Fibroblast of lung (primary cell): Measurements from ENCODE around the gene ATG101. TPM values are rescaled to one million over a fixed set of nuclear protein-coding genes. Genes with fewer than 3 reads are reported as not detected.

Experiments used
- DNase-seq, 2 donors: peaks; one replicate each; pipeline versions ENCODE4 v3.0.0 to v3.0.0-alpha.2; 2010; ENCODE audit warnings: low read depth in 2 of 2
- H2AFZ ChIP-seq: 2 replicates; pipeline ENCODE4 v1.5.1; 2012; ENCODE audit warnings: low read length, control low read depth, inconsistent platforms
- H3K27ac ChIP-seq: 2 replicates; pipeline ENCODE4 v1.5.1; 2011; ENCODE audit warnings: low read length, control low read depth; ENCODE audit not compliant: insufficient read depth
- H3K27me3 ChIP-seq: 2 replicates; pipeline ENCODE4 v1.5.1; 2011; ENCODE audit warnings: mild to moderate bottlenecking, low read length; ENCODE audit not compliant: control insufficient read depth, insufficient read depth
- H3K36me3 ChIP-seq: 2 replicates; pipeline ENCODE4 v1.5.1; 2011; ENCODE audit warnings: low read length; ENCODE audit not compliant: control insufficient read depth, insufficient read depth
- H3K4me1 ChIP-seq: 2 replicates; pipeline ENCODE4 v1.5.1; 2011; ENCODE audit warnings: low read length; ENCODE audit not compliant: control insufficient read depth, insufficient read depth; ENCODE audit errors: extremely low read depth
- H3K4me2 ChIP-seq: 2 replicates; pipeline ENCODE4 v1.5.1; 2011; ENCODE audit warnings: low read length, control low read depth; ENCODE audit not compliant: insufficient read depth; ENCODE audit errors: extremely low read depth
- H3K4me3 ChIP-seq, 4 experiments: fragments of 200-600 bp in 1 of 4; sonication (generic) in 1 of 4; replicated peaks in 1 of 4; 2 replicates each; pipeline ENCODE4 v1.5.1; 2011 to 2016; ENCODE audit warnings: low read length in 4 of 4, low read depth in 3 of 4, mild to moderate bottlenecking in 3 of 4, control low read depth in 2 of 4, inconsistent platforms in 1 of 4, mixed read lengths in 1 of 4; ENCODE audit not compliant: insufficient read depth in 1 of 4; ENCODE audit errors: control extremely low read depth in 1 of 4
- H3K79me2 ChIP-seq: 2 replicates; pipeline ENCODE4 v1.5.1; 2012; ENCODE audit warnings: mild to moderate bottlenecking, low read length, inconsistent platforms; ENCODE audit not compliant: control insufficient read depth, insufficient read depth
- H3K9ac ChIP-seq: 2 replicates; pipeline ENCODE4 v1.5.1; 2011; ENCODE audit warnings: mild to moderate bottlenecking, low read length, control low read depth; ENCODE audit not compliant: insufficient read depth
- H3K9me3 ChIP-seq: 2 replicates; pipeline ENCODE4 v1.5.1; 2012; ENCODE audit warnings: low read depth, low read length; ENCODE audit not compliant: control insufficient read depth, insufficient read depth
- H4K20me1 ChIP-seq: 2 replicates; pipeline ENCODE4 v1.5.1; 2011; ENCODE audit warnings: low read length; ENCODE audit not compliant: control insufficient read depth, insufficient read depth; ENCODE audit errors: extremely low read depth
- CTCF ChIP-seq, 2 donors: IDR thresholded peaks in 1 of 2; conservative IDR thresholded peaks in 1 of 2; 1 replicate in 1 of 2; 2 replicates in 1 of 2; pipeline ENCODE4 v1.5.1; 2011 to 2012; ENCODE audit warnings: low read length in 2 of 2, control low read depth in 1 of 2, inconsistent platforms in 1 of 2, low read depth in 1 of 2, mild to moderate bottlenecking in 1 of 2
- EZH2 ChIP-seq: IDR thresholded peaks from 2 replicates; pipeline ENCODE4 v1.5.1; 2012; ENCODE audit warnings: low read length, control low read depth, mild to moderate bottlenecking; ENCODE audit errors: missing control alignments
- polyA plus RNA-seq, 2 donors: library from polyadenylated mRNA; depleted of rRNA in 1 of 2; stranded (reverse) in 1 of 2; unstranded in 1 of 2; fragments of >200 nt; gene quantifications; 2 replicates each; pipeline ENCODE4 v1.2.1, GENCODE V29; 2011 to 2012; ENCODE audit warnings: missing spikeins in 1 of 2
- total RNA-seq: library from RNA; depleted of rRNA; stranded (reverse); fragments of >200 nt; gene quantifications from 2 replicates; pipeline ENCODE4 v1.2.1, GENCODE V29; 2014

The ATG101 gene
- total and polyA plus RNA-seq, 2 donors (not counting 1 experiment from before 2014, with no cell fraction given), result 82.9 to 90.3 TPM

GRCh38 chr12:52053536-52054209 lies 16.1 kb upstream of the ATG101 start:
- Histone ChIP-seq H3K36me3 (peaks cover 8% of the 10 kb centered on the region), H3K9ac (no peak overlapping the region), H3K27ac (no peak overlapping the region), H2AFZ (no peak overlapping the region), H3K9me3 (no peaks in the 10 kb centered on the region), H3K4me1 (peaks cover 10% of the 10 kb centered on the region), H3K27me3 (no peaks in the 10 kb centered on the region), H3K79me2 (no peaks in the 10 kb centered on the region), H4K20me1 (no peaks in the 10 kb centered on the region), H3K4me3 (peak overlapping the region in 1 of 4 experiments; percentile 73), H3K4me2 (no peak overlapping the region)
- peak in 1 of 2 donors; percentile 58 for DNase-seq
- TF ChIP-seq EZH2, result no peak
- TF ChIP-seq CTCF (conservative IDR thresholded peaks at IDR 0.05 in 1 of 2, IDR thresholded peaks at IDR 0.05 in 1 of 2; ENCODE audit: low read depth in 1 of 2, low read length in 2 of 2), result no peak

GRCh38 chr12:52054231-52054832 lies 15.4 kb upstream of the ATG101 start:
- TF ChIP-seq CTCF (conservative IDR thresholded peaks at IDR 0.05 in 1 of 2, IDR thresholded peaks at IDR 0.05 in 1 of 2; ENCODE audit: low read depth in 1 of 2, low read length in 2 of 2) (no peak), EZH2 (no peak)
- no peaks in the 10 kb centered on the region for H3K27me3 ChIP-seq
- H2AFZ ChIP-seq, result no peak overlapping the region
- H3K4me3 ChIP-seq, result no peak overlapping the region
- no peak overlapping the region for H3K9ac ChIP-seq
- H3K4me1 ChIP-seq, result peaks cover 10% of the 10 kb centered on the region
- no peak overlapping the region for H3K4me2 ChIP-seq
- no peaks in the 10 kb centered on the region for H4K20me1 ChIP-seq
- peaks cover 10% of the 10 kb centered on the region for H3K36me3 ChIP-seq
- H3K27ac ChIP-seq, result no peak overlapping the region
- no peaks in the 10 kb centered on the region for H3K9me3 ChIP-seq
- peak in 1 of 2 donors; percentile 35 for DNase-seq
- H3K79me2 ChIP-seq, result no peaks in the 10 kb centered on the region

GRCh38 chr12:52054833-52055730 lies 14.7 kb upstream of the ATG101 start:
- TF ChIP-seq CTCF (conservative IDR thresholded peaks at IDR 0.05 in 1 of 2, IDR thresholded peaks at IDR 0.05 in 1 of 2; ENCODE audit: low read depth in 1 of 2, low read length in 2 of 2) (no peak), EZH2 (no peak)
- peaks cover 10% of the 10 kb centered on the region for H3K36me3 ChIP-seq
- H3K9me3 ChIP-seq, result no peaks in the 10 kb centered on the region
- H3K4me1 ChIP-seq, result peaks cover 8% of the 10 kb centered on the region
- H3K4me3 ChIP-seq, result no peak overlapping the region
- H3K9ac ChIP-seq, result no peak overlapping the region
- no peak overlapping the region for H3K4me2 ChIP-seq
- no peak overlapping the region for H2AFZ ChIP-seq
- no peaks in the 10 kb centered on the region for H4K20me1 ChIP-seq
- DNase-seq, result peak in 1 of 2 donors; percentile 15
- H3K27me3 ChIP-seq, result no peaks in the 10 kb centered on the region
- no peak overlapping the region for H3K27ac ChIP-seq
- no peaks in the 10 kb centered on the region for H3K79me2 ChIP-seq
